SK-N-MC (cell line): Measurements from ENCODE around the gene ABRACL.

Experiments used
- EZH2 ChIP-seq: fragments of 200-600 bp; sonication (generic); IDR thresholded peaks from one replicate; pipeline ENCODE4 v1.6.1; 2017; ENCODE audit warnings: antibody characterized with exemption
- FOXP2 ChIP-seq: optimal IDR thresholded peaks from 2 replicates; pipeline ENCODE3; 2011; ENCODE audit warnings: mild to moderate bottlenecking, moderate library complexity; ENCODE audit not compliant: insufficient read depth; ENCODE audit errors: extremely low read length, control extremely low read depth
- POLR2AphosphoS5 ChIP-seq: IDR thresholded peaks from 2 replicates; pipeline ENCODE4 v1.6.1; 2012; ENCODE audit warnings: mild to moderate bottlenecking, low read depth, low read length, borderline replicate concordance

- TF ChIP-seq EZH2 (no peak), POLR2AphosphoS5 (no peak), FOXP2 (no peak)
These were observed 51.8 kb downstream of the ABRACL start for GRCh38 chr6:139080255-139080920.
